Measurements from ENCODE around the gene CNTNAP2.

The CNTNAP2 gene

DNA sequence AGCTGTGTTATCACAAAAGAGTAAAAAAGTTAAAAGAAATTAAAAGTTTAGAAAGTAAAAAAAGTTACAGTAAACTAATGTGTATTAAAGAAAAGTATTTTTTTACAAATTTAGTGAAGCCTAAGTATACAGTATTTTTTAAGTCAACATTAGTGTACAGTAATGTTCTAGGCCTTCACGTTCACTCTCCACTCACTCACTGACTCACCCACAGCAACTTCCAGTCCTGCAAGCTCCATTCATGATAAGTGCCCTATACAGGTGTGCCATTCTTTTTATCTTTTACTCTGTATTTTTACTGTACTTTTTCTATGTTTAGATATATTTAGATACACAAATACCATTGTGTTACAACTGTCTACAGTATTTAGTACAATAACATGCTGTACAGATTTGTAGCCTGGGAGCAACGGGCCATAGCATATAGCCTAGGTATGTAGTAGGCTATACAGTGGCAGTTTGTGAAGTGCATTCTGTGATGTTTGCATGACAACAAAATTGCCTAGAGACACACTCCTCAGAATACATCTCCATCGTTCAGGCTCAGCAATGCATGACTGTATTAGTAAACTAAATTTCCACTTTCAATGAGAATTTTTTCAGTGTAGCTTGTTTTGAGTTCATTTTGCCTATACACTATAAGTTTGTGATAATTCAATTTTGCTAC is 1934.0 kb downstream of the CNTNAP2 start:
- CTCF ChIA-PET, result no interaction called here
- Histone ChIP-seq H3K27ac (ENCODE audit: extremely low read depth, low read depth, low read length) (no peak overlapping the region), H3K36me3 (ENCODE audit: control insufficient read depth in 2 of 2, insufficient read depth in 1 of 2, low read length in 2 of 2) (no peaks in the 10 kb centered on the region), H3K4me3 (ENCODE audit: low read depth, low read length) (no peak overlapping the region), H3K4me1 (ENCODE audit: control insufficient read depth, insufficient read depth, low read length) (no peaks in the 10 kb centered on the region), H3K9me3 (ENCODE audit: control insufficient read depth, insufficient read depth, low read depth, low read length) (no peaks in the 10 kb centered on the region)
- POLR2A ChIA-PET, result no interaction called here
- TF ChIP-seq ZNF132 (tag by site-specific recombination; IDR thresholded peaks at IDR 0.05; ENCODE audit: borderline replicate concordance) (no peak), SCRT2 (tag by site-specific recombination; IDR thresholded peaks at IDR 0.05) (no peak), ZNF560 (tag by site-specific recombination; IDR thresholded peaks at IDR 0.05; ENCODE audit: borderline replicate concordance) (no peak), ZNF530 (tag by site-specific recombination; IDR thresholded peaks at IDR 0.05; ENCODE audit: low read depth) (no peak), ZNF211 (tag by site-specific recombination; IDR thresholded peaks at IDR 0.05; ENCODE audit: low read depth) (no peak), ZNF112 (tag by site-specific recombination; IDR thresholded peaks at IDR 0.05) (no peak), ZNF521 (tag by site-specific recombination; IDR thresholded peaks at IDR 0.05) (no peak), KLF9 (tag by site-specific recombination; IDR thresholded peaks at IDR 0.05; ENCODE audit: low read depth) (no peak), ZNF302 (tag by site-specific recombination; IDR thresholded peaks at IDR 0.05; ENCODE audit: low read depth) (no peak), ZNF621 (tag by site-specific recombination; IDR thresholded peaks at IDR 0.05) (no peak)
- TF ChIP-seq, protein P1, sequence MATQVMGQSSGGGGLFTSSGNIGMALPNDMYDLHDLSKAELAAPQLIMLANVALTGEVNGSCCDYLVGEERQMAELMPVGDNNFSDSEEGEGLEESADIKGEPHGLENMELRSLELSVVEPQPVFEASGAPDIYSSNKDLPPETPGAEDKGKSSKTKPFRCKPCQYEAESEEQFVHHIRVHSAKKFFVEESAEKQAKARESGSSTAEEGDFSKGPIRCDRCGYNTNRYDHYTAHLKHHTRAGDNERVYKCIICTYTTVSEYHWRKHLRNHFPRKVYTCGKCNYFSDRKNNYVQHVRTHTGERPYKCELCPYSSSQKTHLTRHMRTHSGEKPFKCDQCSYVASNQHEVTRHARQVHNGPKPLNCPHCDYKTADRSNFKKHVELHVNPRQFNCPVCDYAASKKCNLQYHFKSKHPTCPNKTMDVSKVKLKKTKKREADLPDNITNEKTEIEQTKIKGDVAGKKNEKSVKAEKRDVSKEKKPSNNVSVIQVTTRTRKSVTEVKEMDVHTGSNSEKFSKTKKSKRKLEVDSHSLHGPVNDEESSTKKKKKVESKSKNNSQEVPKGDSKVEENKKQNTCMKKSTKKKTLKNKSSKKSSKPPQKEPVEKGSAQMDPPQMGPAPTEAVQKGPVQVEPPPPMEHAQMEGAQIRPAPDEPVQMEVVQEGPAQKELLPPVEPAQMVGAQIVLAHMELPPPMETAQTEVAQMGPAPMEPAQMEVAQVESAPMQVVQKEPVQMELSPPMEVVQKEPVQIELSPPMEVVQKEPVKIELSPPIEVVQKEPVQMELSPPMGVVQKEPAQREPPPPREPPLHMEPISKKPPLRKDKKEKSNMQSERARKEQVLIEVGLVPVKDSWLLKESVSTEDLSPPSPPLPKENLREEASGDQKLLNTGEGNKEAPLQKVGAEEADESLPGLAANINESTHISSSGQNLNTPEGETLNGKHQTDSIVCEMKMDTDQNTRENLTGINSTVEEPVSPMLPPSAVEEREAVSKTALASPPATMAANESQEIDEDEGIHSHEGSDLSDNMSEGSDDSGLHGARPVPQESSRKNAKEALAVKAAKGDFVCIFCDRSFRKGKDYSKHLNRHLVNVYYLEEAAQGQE (tag by site-specific recombination; IDR thresholded peaks at IDR 0.05), result no peak
- TF ChIP-seq, protein P2, sequence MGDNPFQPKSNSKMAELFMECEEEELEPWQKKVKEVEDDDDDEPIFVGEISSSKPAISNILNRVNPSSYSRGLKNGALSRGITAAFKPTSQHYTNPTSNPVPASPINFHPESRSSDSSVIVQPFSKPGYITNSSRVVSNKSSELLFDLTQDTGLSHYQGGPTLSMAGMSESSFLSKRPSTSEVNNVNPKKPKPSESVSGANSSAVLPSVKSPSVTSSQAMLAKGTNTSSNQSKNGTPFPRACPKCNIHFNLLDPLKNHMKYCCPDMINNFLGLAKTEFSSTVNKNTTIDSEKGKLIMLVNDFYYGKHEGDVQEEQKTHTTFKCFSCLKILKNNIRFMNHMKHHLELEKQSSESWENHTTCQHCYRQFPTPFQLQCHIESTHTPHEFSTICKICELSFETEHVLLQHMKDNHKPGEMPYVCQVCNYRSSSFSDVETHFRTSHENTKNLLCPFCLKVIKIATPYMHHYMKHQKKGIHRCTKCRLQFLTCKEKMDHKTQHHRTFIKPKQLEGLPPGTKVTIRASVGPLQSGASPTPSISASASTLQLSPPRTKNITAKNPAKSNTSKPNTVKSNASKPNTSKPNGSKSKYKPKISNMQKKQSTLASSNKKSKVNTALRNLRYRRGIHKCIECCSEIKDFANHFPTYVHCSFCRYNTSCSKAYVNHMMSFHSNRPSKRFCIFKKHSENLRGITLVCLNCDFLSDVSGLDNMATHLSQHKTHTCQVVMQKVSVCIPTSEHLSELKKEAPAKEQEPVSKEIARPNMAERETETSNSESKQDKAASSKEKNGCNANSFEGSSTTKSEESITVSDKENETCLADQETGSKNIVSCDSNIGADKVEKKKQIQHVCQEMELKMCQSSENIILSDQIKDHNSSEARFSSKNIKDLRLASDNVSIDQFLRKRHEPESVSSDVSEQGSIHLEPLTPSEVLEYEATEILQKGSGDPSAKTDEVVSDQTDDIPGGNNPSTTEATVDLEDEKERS (tag by site-specific recombination; IDR thresholded peaks at IDR 0.05), result no peak

DNA sequence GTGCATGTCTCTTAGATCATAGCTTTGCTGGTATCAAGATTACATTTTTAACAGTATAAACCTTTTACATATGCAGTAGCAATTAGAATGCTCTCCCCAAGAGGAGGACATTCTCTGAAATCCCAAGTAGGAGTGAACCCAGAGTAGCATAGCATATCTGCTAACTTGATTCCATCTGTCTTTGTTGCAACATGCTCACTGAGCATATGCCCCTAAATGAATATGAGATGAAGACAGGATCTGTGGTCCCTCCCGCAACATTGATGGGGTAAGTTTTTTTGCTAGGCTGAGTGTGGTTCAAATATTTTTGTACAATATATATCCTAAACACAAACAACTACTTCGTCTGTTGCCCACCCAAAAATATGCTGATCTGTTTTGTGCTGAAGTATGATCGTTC is 1939.8 kb downstream of the CNTNAP2 start:
- no peak overlapping the region for H3K4me3 ChIP-seq (ENCODE audit: low read depth, low read length)
- H3K4me1 ChIP-seq (ENCODE audit: control insufficient read depth, insufficient read depth, low read length), result no peaks in the 10 kb centered on the region
- ChIA-PET CTCF (no interaction called here), POLR2A (no interaction called here)
- H3K27ac ChIP-seq (ENCODE audit: extremely low read depth, low read depth, low read length), result no peak overlapping the region
- H3K36me3 ChIP-seq (ENCODE audit: control insufficient read depth in 2 of 2, insufficient read depth in 1 of 2, low read length in 2 of 2), result no peaks in the 10 kb centered on the region
- no peaks in the 10 kb centered on the region for H3K9me3 ChIP-seq (ENCODE audit: control insufficient read depth, insufficient read depth, low read depth, low read length)
- TF ChIP-seq ZNF747 (tag by site-specific recombination; IDR thresholded peaks at IDR 0.05), result no peak
- TF ChIP-seq ZFP41 (tag by site-specific recombination; IDR thresholded peaks at IDR 0.05; ENCODE audit: borderline replicate concordance), result no peak
- TF ChIP-seq ZNF530 (tag by site-specific recombination; IDR thresholded peaks at IDR 0.05; ENCODE audit: low read depth), result no peak
- TF ChIP-seq, protein P3, sequence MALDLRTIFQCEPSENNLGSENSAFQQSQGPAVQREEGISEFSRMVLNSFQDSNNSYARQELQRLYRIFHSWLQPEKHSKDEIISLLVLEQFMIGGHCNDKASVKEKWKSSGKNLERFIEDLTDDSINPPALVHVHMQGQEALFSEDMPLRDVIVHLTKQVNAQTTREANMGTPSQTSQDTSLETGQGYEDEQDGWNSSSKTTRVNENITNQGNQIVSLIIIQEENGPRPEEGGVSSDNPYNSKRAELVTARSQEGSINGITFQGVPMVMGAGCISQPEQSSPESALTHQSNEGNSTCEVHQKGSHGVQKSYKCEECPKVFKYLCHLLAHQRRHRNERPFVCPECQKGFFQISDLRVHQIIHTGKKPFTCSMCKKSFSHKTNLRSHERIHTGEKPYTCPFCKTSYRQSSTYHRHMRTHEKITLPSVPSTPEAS (tag by site-specific recombination; IDR thresholded peaks at IDR 0.05), result no peak
- TF ChIP-seq, protein P4, sequence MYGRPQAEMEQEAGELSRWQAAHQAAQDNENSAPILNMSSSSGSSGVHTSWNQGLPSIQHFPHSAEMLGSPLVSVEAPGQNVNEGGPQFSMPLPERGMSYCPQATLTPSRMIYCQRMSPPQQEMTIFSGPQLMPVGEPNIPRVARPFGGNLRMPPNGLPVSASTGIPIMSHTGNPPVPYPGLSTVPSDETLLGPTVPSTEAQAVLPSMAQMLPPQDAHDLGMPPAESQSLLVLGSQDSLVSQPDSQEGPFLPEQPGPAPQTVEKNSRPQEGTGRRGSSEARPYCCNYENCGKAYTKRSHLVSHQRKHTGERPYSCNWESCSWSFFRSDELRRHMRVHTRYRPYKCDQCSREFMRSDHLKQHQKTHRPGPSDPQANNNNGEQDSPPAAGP (tag by site-specific recombination; IDR thresholded peaks at IDR 0.05), result no peak
- TF ChIP-seq, protein P5, sequence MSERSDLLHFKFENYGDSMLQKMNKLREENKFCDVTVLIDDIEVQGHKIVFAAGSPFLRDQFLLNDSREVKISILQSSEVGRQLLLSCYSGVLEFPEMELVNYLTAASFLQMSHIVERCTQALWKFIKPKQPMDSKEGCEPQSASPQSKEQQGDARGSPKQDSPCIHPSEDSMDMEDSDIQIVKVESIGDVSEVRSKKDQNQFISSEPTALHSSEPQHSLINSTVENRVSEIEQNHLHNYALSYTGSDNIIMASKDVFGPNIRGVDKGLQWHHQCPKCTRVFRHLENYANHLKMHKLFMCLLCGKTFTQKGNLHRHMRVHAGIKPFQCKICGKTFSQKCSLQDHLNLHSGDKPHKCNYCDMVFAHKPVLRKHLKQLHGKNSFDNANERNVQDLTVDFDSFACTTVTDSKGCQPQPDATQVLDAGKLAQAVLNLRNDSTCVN (tag by site-specific recombination; optimal IDR thresholded peaks at IDR 0.05), result no peak
- no peak for TF ChIP-seq ZNF121 (tag by site-specific recombination; IDR thresholded peaks at IDR 0.05)
- no peak for TF ChIP-seq ZNF133 (tag by site-specific recombination; IDR thresholded peaks at IDR 0.05)
- TF ChIP-seq GFI1B (tag by site-specific recombination; IDR thresholded peaks at IDR 0.05), result no peak
- TF ChIP-seq ZNF324 (tag by site-specific recombination; IDR thresholded peaks at IDR 0.05), result no peak
- TF ChIP-seq ZNF214 (tag by site-specific recombination; IDR thresholded peaks at IDR 0.05; ENCODE audit: borderline replicate concordance), result no peak
- no peak for TF ChIP-seq ZNF624 (tag by site-specific recombination; IDR thresholded peaks at IDR 0.05)
- TF ChIP-seq ZNF211 (tag by site-specific recombination; IDR thresholded peaks at IDR 0.05; ENCODE audit: low read depth), result no peak
- TF ChIP-seq ZNF791 (tag by site-specific recombination; IDR thresholded peaks at IDR 0.05), result no peak
